Hepatocyte (in vitro differentiated cells): ENCODE data around the gene PIGC. TPM values are rescaled to one million over a fixed set of nuclear protein-coding genes. Genes with fewer than 3 reads are reported as not detected.

ENCODE experiments used
- DNase-seq: peaks from one replicate; pipeline ENCODE4 v3.0.0-alpha.2; 2016; ENCODE audit warnings: low spot score
- H2AFZ ChIP-seq: fragments of 200-600 bp; sonication (generic); 2 replicates; pipeline ENCODE4 v1.6.0; 2016; ENCODE audit warnings: antibody characterized with exemption, mild to moderate bottlenecking
- H3K27ac ChIP-seq: fragments of 200-600 bp; sonication (generic); 2 replicates; pipeline ENCODE4 v1.5.1; 2016; ENCODE audit warnings: mild to moderate bottlenecking
- H3K27me3 ChIP-seq: fragments of 200-600 bp; sonication (generic); 2 replicates; pipeline ENCODE4 v1.6.1; 2016
- H3K36me3 ChIP-seq: fragments of 200-600 bp; sonication (generic); replicated peaks from 2 replicates; pipeline ENCODE4 v1.5.1; 2016; ENCODE audit warnings: low read depth; ENCODE audit not compliant: insufficient read depth
- H3K4me1 ChIP-seq: fragments of 200-600 bp; sonication (generic); 2 replicates; pipeline ENCODE4 v1.5.1; 2016; ENCODE audit warnings: mild to moderate bottlenecking, moderate library complexity; ENCODE audit not compliant: insufficient read depth
- H3K4me2 ChIP-seq: fragments of 200-600 bp; sonication (generic); 2 replicates; pipeline ENCODE4 v1.6.0; 2016
- H3K4me3 ChIP-seq: fragments of 200-600 bp; sonication (generic); 2 replicates; pipeline ENCODE4 v1.5.1; 2016; ENCODE audit warnings: mild to moderate bottlenecking
- H3K79me2 ChIP-seq: fragments of 200-600 bp; sonication (generic); 2 replicates; pipeline ENCODE4 v1.6.0; 2017; ENCODE audit warnings: mild to moderate bottlenecking
- H3K9me2 ChIP-seq: fragments of 200-600 bp; sonication (generic); replicated peaks from 2 replicates; pipeline ENCODE4 v1.6.0; 2017; ENCODE audit warnings: mild to moderate bottlenecking; ENCODE audit not compliant: insufficient read depth
- H3K9me3 ChIP-seq: fragments of 200-600 bp; sonication (generic); 2 replicates; pipeline ENCODE4 v1.5.1; 2016; ENCODE audit warnings: low read depth, mild to moderate bottlenecking
- H4K20me1 ChIP-seq: fragments of 200-600 bp; sonication (generic); 2 replicates; pipeline ENCODE4 v1.6.0; 2016; ENCODE audit warnings: mild to moderate bottlenecking; ENCODE audit not compliant: insufficient read depth, poor library complexity, severe bottlenecking
- EZH2 ChIP-seq: fragments of 200-600 bp; sonication (generic); IDR thresholded peaks from 2 replicates; pipeline ENCODE4 v1.6.1; 2016; ENCODE audit warnings: antibody characterized with exemption, mild to moderate bottlenecking, borderline replicate concordance
- EZH2phosphoT487 ChIP-seq: fragments of 200-600 bp; sonication (generic); IDR thresholded peaks from one replicate; pipeline ENCODE4 v1.6.1; 2018; ENCODE audit warnings: antibody characterized with exemption, mild to moderate bottlenecking, low read depth, moderate library complexity; ENCODE audit not compliant: unreplicated experiment, severe bottlenecking
- WGBS: methylation state at CpG from one replicate; pipeline ENCODE4 v1.1.6; 2016; ENCODE audit warnings: low lambda C conversion rate; ENCODE audit errors: missing lambda C conversion rate; 5-methylcytosine and 5-hydroxymethylcytosine counted together
- polyA plus RNA-seq: library from polyadenylated mRNA; unstranded; fragments of >200 nt; fragmentation: Nextera tagmentation; extraction: Ambion mirVana; gene quantifications from 2 replicates; pipeline ENCODE4 v1.2.1, GENCODE V29; 2016
- total RNA-seq: library from RNA; depleted of rRNA; stranded (reverse); fragments of >200 nt; gene quantifications from 2 replicates; pipeline ENCODE4 v1.2.3, GENCODE V29; 2014
- TF ChIP-seq, protein P1 (sequence below): fragments of 200-600 bp; sonication (generic); IDR thresholded peaks from 2 replicates; pipeline ENCODE4 v1.5.1; 2016; ENCODE audit warnings: antibody characterized with exemption, mild to moderate bottlenecking; ENCODE audit not compliant: poor library complexity

The PIGC gene
- total and polyA plus RNA-seq, 2 experiments from 2014 or later: 42.0 to 47.0 TPM

DNA sequence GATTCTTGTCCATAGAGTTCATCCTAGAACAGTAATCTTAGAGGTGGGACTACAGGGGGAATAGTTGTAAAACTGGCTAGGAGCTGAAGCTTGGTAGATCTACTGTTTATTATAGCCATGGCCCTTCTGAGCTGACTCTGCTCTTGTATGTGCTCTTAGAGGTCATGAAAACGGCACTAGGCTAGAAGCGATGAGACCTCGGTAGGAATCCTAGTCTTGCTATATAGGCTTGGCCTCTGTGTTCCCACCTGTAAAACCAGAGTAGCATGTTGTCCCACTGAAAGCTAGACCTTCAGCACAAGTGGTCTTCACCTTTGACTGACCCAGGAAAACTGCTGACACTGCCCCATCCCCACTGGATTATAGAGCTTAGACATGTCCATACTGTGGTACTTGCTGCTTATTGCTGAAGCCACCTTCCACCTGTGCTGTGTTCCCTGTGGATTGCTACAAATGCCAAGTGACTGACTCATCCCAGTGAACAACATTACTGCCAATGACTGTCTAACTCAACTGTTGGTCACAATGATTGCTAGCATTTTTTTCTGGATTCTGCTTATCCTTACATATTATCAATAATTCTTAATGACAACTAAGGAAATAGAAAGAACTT lies 23.0 kb upstream of the PIGC start:
- WGBS: 92% methylated on average over 3 of the region's 3 CpGs
- no peaks in the 10 kb centered on the region for H3K79me2 ChIP-seq
- H4K20me1 ChIP-seq: no peaks in the 10 kb centered on the region
- no peaks in the 10 kb centered on the region for H3K9me2 ChIP-seq
- H3K27me3 ChIP-seq: no peaks in the 10 kb centered on the region
- H3K4me2 ChIP-seq: no peak overlapping the region
- no peak for TF ChIP-seq EZH2
- no peak for TF ChIP-seq EZH2phosphoT487
- TF ChIP-seq, protein P1, sequence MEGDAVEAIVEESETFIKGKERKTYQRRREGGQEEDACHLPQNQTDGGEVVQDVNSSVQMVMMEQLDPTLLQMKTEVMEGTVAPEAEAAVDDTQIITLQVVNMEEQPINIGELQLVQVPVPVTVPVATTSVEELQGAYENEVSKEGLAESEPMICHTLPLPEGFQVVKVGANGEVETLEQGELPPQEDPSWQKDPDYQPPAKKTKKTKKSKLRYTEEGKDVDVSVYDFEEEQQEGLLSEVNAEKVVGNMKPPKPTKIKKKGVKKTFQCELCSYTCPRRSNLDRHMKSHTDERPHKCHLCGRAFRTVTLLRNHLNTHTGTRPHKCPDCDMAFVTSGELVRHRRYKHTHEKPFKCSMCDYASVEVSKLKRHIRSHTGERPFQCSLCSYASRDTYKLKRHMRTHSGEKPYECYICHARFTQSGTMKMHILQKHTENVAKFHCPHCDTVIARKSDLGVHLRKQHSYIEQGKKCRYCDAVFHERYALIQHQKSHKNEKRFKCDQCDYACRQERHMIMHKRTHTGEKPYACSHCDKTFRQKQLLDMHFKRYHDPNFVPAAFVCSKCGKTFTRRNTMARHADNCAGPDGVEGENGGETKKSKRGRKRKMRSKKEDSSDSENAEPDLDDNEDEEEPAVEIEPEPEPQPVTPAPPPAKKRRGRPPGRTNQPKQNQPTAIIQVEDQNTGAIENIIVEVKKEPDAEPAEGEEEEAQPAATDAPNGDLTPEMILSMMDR: no peak
- DNase-seq: peak; percentile 48
- peak overlapping the region; percentile 70 for H3K27ac ChIP-seq
- H3K4me1 ChIP-seq: peaks cover 13% of the 10 kb centered on the region
- no peak overlapping the region for H2AFZ ChIP-seq
- H3K4me3 ChIP-seq: no peak overlapping the region
- no peaks in the 10 kb centered on the region for H3K9me3 ChIP-seq
- no peaks in the 10 kb centered on the region for H3K36me3 ChIP-seq

DNA sequence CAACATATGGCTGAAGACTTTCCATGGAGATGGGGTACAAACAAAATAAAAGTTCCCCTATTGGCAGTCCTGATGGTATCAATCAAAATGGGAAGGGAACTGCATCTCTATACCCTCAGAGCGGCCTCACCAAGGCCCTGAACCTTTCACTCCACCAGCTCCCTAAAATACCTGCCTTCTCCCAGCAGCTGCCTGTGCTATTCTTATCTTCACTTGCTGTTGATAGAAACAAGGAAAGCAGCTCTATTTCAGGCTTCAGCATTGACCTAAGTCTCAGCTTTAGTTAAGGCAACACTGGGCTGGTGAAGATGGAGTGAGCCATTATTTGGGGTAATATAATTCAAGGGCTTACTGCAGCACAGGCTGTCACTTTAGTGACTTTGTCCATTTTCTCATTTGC lies 21.7 kb upstream of the PIGC start:
- no peak overlapping the region for H3K4me3 ChIP-seq
- H3K79me2 ChIP-seq: no peaks in the 10 kb centered on the region
- no peak for DNase-seq
- peak overlapping the region; percentile 70 for H3K27ac ChIP-seq
- H3K9me3 ChIP-seq: no peaks in the 10 kb centered on the region
- no peaks in the 10 kb centered on the region for H3K36me3 ChIP-seq
- H3K9me2 ChIP-seq: no peaks in the 10 kb centered on the region
- H2AFZ ChIP-seq: no peak overlapping the region
- H3K4me1 ChIP-seq: peaks cover 23% of the 10 kb centered on the region
- no peaks in the 10 kb centered on the region for H3K27me3 ChIP-seq
- TF ChIP-seq EZH2phosphoT487 (no peak), EZH2 (no peak)
- TF ChIP-seq, protein P1: no peak
- no peaks in the 10 kb centered on the region for H4K20me1 ChIP-seq
- 97% methylated on average over 1 of the region's 1 CpG for WGBS
- H3K4me2 ChIP-seq: no peak overlapping the region

DNA sequence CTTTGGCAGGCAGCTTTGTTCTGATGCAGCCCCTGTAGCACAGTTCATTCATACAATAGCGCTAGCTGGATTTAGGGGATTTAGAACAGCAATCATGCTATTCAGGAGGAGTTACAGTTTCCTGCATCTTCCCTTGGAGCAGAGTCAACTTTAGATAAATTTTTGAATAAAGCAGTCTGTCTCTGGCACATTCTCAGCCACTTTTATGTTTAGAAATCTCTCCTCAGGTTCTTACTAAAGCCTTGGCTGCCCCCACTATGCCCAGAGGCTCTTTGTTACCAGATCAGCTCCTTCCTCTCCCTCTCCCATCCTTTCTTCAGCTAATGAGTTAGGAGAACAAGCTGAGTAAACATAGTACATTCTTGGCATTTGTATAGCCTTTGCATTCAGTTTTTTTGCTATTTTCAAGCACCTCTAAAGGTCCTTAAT lies 17.0 kb upstream of the PIGC start:
- no peak overlapping the region for H3K4me3 ChIP-seq
- peak overlapping the region; percentile 32 for H3K4me2 ChIP-seq
- TF ChIP-seq EZH2phosphoT487: no peak
- no peak for TF ChIP-seq EZH2
- TF ChIP-seq, protein P1: no peak
- peak overlapping the region; percentile 49 for H3K27ac ChIP-seq
- H3K36me3 ChIP-seq: no peaks in the 10 kb centered on the region
- 23% methylated on average over 1 of the region's 1 CpG for WGBS
- H3K27me3 ChIP-seq: no peaks in the 10 kb centered on the region
- H4K20me1 ChIP-seq: no peaks in the 10 kb centered on the region
- H2AFZ ChIP-seq: no peak overlapping the region
- H3K79me2 ChIP-seq: no peaks in the 10 kb centered on the region
- peaks cover 20% of the 10 kb centered on the region for H3K4me1 ChIP-seq
- no peaks in the 10 kb centered on the region for H3K9me2 ChIP-seq
- no peaks in the 10 kb centered on the region for H3K9me3 ChIP-seq
- no peak for DNase-seq
